HEK293 (cell line): Measurements from ENCODE around the gene TCEANC2.
A peak's percentile ranks its signal among the peaks of the same experiment; 100 is the strongest.

Experiments
- TF ChIP-seq, protein P1 (sequence below): fragments of 450-650 bp; formaldehyde crosslinking; IDR thresholded peaks from 2 replicates; pipeline ENCODE4 v1.5.1; 2016; ENCODE audit warnings: missing biosample characterization, missing genetic modification characterization

The TCEANC2 gene

DNA sequence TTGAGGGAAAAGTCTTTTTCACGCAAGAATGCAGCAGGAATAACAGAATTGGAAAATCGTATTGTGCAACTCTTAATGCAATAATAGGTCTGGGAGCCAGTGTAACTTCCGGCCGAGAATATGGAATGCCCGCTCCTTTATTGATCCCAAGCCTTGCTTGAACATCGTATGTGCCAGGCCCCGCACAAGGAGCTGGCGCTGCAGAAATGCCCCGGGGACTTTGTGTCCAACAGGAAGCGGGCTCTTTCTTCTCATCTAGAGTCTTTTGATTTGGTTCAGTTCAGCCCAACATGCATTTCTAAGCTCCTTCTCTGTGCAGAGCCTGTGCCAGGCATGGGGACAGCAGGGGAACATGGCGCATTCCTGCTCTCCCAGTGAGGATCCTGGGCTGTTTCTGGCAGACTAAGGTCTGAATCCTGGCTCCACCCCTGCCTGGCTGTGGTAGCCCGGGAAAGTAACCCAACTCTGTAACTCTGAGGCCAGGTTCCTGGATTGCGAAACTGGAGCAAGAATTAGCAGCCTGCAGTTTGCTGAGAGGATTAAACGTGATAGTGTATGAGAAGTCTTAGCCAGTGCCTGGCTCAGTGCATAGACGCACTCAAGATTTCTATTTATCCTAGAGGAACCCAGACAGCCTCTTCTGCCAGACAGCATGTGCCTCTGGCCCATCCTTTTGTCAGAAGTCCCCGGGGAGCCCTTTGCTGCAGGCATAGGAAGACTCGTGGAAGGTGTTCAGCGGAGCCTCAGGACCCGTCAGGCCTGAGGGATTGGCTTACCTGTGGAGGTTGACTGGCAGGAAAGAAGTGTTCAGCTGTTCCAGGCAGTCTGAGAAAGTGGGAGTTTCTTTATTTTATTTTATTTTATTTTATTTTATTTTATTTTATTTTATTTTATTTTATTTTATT is 100.4 kb downstream of the TCEANC2 start (continued):
- TF ChIP-seq, protein P1, sequence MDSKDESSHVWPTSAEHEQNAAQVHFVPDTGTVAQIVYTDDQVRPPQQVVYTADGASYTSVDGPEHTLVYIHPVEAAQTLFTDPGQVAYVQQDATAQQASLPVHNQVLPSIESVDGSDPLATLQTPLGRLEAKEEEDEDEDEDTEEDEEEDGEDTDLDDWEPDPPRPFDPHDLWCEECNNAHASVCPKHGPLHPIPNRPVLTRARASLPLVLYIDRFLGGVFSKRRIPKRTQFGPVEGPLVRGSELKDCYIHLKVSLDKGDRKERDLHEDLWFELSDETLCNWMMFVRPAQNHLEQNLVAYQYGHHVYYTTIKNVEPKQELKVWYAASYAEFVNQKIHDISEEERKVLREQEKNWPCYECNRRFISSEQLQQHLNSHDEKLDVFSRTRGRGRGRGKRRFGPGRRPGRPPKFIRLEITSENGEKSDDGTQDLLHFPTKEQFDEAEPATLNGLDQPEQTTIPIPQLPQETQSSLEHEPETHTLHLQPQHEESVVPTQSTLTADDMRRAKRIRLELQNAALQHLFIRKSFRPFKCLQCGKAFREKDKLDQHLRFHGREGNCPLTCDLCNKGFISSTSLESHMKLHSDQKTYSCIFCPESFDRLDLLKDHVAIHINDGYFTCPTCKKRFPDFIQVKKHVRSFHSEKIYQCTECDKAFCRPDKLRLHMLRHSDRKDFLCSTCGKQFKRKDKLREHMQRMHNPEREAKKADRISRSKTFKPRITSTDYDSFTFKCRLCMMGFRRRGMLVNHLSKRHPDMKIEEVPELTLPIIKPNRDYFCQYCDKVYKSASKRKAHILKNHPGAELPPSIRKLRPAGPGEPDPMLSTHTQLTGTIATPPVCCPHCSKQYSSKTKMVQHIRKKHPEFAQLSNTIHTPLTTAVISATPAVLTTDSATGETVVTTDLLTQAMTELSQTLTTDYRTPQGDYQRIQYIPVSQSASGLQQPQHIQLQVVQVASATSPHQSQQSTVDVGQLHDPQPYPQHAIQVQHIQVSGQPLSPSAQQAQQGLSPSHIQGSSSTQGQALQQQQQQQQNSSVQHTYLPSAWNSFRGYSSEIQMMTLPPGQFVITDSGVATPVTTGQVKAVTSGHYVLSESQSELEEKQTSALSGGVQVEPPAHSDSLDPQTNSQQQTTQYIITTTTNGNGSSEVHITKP (tag by site-specific recombination): peak; percentile 30; the same call in 1 of the 2 replicates
- TF ChIP-seq, all 188 proteins: peak for 7
